ENCODE results near the gene NUP37.

DNA sequence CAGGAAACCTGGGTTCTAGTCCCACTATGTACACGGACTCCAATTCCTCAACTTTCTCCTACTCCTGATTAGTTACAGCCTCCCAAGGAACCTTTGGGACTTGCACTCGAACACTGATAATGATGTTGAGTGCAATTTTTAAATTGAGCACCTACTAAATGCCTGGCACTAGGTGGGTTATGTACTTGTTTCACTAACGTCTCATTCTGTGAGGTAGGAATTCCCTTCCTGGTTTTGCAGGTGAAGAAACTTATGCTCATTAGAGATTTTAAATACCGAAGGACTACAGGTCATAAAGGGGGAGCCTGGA lies 605 bp upstream of the NUP37 start:
- TF ChIP-seq POLR2A (IDR thresholded peaks at IDR 0.05; ENCODE audit: extremely low read depth, insufficient read length) (no peak), CTCF (IDR thresholded peaks at IDR 0.05; ENCODE audit: low read depth, low read length) (no peak), MYC (IDR thresholded peaks at IDR 0.05; ENCODE audit: low read depth, low read length) (no peak)

Data from NB4 (cell line).